Ascending aorta (tissue), 2 donors: ENCODE measurements around the gene GOLGA3. TPM values are rescaled to one million over a fixed set of nuclear protein-coding genes. Genes with fewer than 3 reads are reported as not detected.

ENCODE experiments used
- DNase-seq, 2 donors: peaks; one replicate each; pipeline ENCODE4 v3.0.0-alpha.2; 2019; ENCODE audit warnings: low spot score in 2 of 2
- H3K27ac ChIP-seq, 2 donors: fragments of 200-600 bp; sonication (generic); one replicate each; pipeline ENCODE4 v1.5.1; 2016 to 2017; ENCODE audit warnings: mild to moderate bottlenecking in 1 of 2
- H3K27me3 ChIP-seq: fragments of 200-600 bp; sonication (generic); one replicate; pipeline ENCODE4 v1.5.1; 2017
- H3K36me3 ChIP-seq, 2 donors: fragments of 200-600 bp; sonication (generic); one replicate each; pipeline ENCODE4 v1.5.1; 2016
- H3K4me1 ChIP-seq, 2 donors: fragments of 200-600 bp; sonication (generic); one replicate each; pipeline ENCODE4 v1.5.1; 2016 to 2017; ENCODE audit warnings: mild to moderate bottlenecking in 1 of 2
- H3K4me3 ChIP-seq, 2 donors: fragments of 200-600 bp; sonication (generic); one replicate each; pipeline ENCODE4 v1.5.1; 2016 to 2017; ENCODE audit warnings: mild to moderate bottlenecking in 1 of 2
- H3K9me3 ChIP-seq, 2 donors: fragments of 200-600 bp; sonication (generic); one replicate each; pipeline ENCODE4 v1.5.1; 2016
- CTCF ChIP-seq, 3 experiments: fragments of 200-600 bp in 2 of 3; fragments of 450-650 bp in 1 of 3; sonication (generic) in 2 of 3; IDR thresholded peaks; one replicate each; pipeline ENCODE4 v1.5.1; 2016 to 2019; ENCODE audit warnings: antibody characterized with exemption in 3 of 3, mild to moderate bottlenecking in 1 of 3, moderate library complexity in 1 of 3
- intact Hi-C: fragments of 100-400 bp; cut with DNase I; formaldehyde crosslinking; loops from one replicate; pipeline ENCODE4 v1.15.1; 2023
- total RNA-seq: library from RNA; depleted of rRNA; stranded (reverse); fragments of >200 nt; gene quantifications from one replicate; pipeline ENCODE4 v1.1.0, GENCODE V29; 2016

The GOLGA3 gene
- total RNA-seq, 1 donor from 2014 or later: 173 TPM

- Histone ChIP-seq H3K27me3 (no peaks in the 10 kb centered on the region), H3K4me3 (no peak overlapping the region), H3K27ac (no peak overlapping the region), H3K9me3 (no peaks in the 10 kb centered on the region), H3K4me1 (no peaks in the 10 kb centered on the region), H3K36me3 (peaks cover 91 to 97% of the 10 kb centered on the region in 2 donors)
- no peak for DNase-seq
- no peak for TF ChIP-seq CTCF (IDR thresholded peaks at IDR 0.05)
- intact Hi-C loops: no loop called here
Measured at GRCh38 chr12:132736913-132737312, 91.8 kb downstream of the GOLGA3 start.

DNA sequence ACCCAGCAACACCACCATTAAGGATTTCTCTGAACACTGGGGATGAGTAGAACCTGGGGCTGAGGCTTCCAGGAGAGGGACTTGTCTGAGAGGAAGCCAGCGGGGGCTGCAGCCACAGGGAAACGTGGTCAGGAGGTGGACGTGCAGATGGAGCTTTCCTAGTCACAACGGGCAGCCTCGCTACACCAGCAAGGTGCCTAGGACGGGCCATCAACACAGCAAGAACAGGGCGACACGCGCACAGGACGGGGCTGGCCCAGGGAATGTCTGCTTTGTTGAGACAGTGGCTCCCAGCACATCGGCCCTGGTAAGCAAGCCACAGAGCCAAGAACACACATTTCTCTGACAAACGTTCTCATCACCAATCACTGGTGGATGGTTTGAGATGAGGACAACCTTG, 92.3 kb downstream of the GOLGA3 start:
- intact Hi-C loops: no loop called here
- no peak overlapping the region for H3K4me3 ChIP-seq
- no peak overlapping the region for H3K27ac ChIP-seq
- H3K4me1 ChIP-seq: no peaks in the 10 kb centered on the region
- H3K27me3 ChIP-seq: no peaks in the 10 kb centered on the region
- peaks cover 95 to 97% of the 10 kb centered on the region in 2 donors for H3K36me3 ChIP-seq
- no peaks in the 10 kb centered on the region for H3K9me3 ChIP-seq
- TF ChIP-seq CTCF (IDR thresholded peaks at IDR 0.05): no peak
- no peak for DNase-seq

- TF ChIP-seq CTCF (IDR thresholded peaks at IDR 0.05): no peak
- no peaks in the 10 kb centered on the region for H3K27me3 ChIP-seq
- no peak for DNase-seq
- intact Hi-C loops: no loop called here
- no peak overlapping the region for H3K4me3 ChIP-seq
- H3K36me3 ChIP-seq: peaks cover 95 to 97% of the 10 kb centered on the region in 2 donors
- H3K4me1 ChIP-seq: no peaks in the 10 kb centered on the region
- no peak overlapping the region for H3K27ac ChIP-seq
- no peaks in the 10 kb centered on the region for H3K9me3 ChIP-seq
Measured at GRCh38 chr12:132735496-132735895, 93.2 kb downstream of the GOLGA3 start.

DNA sequence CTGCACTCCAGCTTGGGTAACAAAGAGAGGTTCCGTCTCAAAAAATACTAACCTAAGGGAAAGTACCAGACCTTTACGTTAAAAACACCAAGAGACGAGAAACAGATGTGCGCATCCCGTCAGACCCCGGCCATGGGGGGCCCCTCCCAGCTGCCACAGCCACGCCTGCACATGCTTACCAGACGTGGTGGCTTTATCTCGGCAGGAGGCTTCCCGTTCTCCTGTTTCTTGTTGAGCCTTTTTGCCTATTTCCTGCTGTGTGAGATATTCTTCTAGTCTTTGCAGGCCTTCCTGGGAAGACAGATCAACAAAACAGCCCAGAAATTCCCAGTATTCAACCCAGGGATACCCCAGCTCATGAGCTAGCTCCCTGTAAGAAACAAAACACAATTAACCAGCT, 94.5 kb downstream of the GOLGA3 start:
- TF ChIP-seq CTCF (IDR thresholded peaks at IDR 0.05): no peak
- Histone ChIP-seq H3K27ac (no peak overlapping the region), H3K9me3 (no peaks in the 10 kb centered on the region), H3K27me3 (no peaks in the 10 kb centered on the region), H3K4me3 (no peak overlapping the region), H3K36me3 (peaks cover 83 to 95% of the 10 kb centered on the region in 2 donors), H3K4me1 (no peaks in the 10 kb centered on the region)
- no peak for DNase-seq
- intact Hi-C loops: no loop called here

- no peak overlapping the region for H3K27ac ChIP-seq
- intact Hi-C loops: no loop called here
- peaks cover 89 to 96% of the 10 kb centered on the region in 2 donors for H3K36me3 ChIP-seq
- no peaks in the 10 kb centered on the region for H3K27me3 ChIP-seq
- no peaks in the 10 kb centered on the region for H3K9me3 ChIP-seq
- no peak overlapping the region for H3K4me3 ChIP-seq
- H3K4me1 ChIP-seq: no peaks in the 10 kb centered on the region
- TF ChIP-seq CTCF (IDR thresholded peaks at IDR 0.05): no peak
- no peak for DNase-seq
Measured at GRCh38 chr12:132731574-132731973, 97.1 kb downstream of the GOLGA3 start.

GRCh38 chr12:132730353-132730752, 98.3 kb downstream of the GOLGA3 start:
- no peak for DNase-seq
- no peaks in the 10 kb centered on the region for H3K4me1 ChIP-seq
- no peaks in the 10 kb centered on the region for H3K9me3 ChIP-seq
- H3K36me3 ChIP-seq: peaks cover 85 to 96% of the 10 kb centered on the region in 2 donors
- intact Hi-C loops: no loop called here
- TF ChIP-seq CTCF (IDR thresholded peaks at IDR 0.05): no peak
- no peak overlapping the region for H3K27ac ChIP-seq
- no peak overlapping the region for H3K4me3 ChIP-seq
- no peaks in the 10 kb centered on the region for H3K27me3 ChIP-seq
